Activated CD4-positive, alpha-beta memory T cell treated with anti-CD3 and anti-CD28 coated beads for 36 hours (primary cell): ENCODE results near the gene CRTAC1. TPM values are rescaled to one million over a fixed set of nuclear protein-coding genes. Genes with fewer than 3 reads are reported as not detected.

Source experiments
- CTCF ChIA-PET: fragments of 350-600 bp; sonication (Branson Sonifier 250); formaldehyde crosslinking; loops from one replicate; lab custom pipeline; 2021; ENCODE audit warnings: antibody characterized with exemption, inconsistent platforms; lab: Charles Lee
- POLR2A ChIA-PET: fragments of 350-600 bp; sonication (Branson Sonifier 250); formaldehyde crosslinking; loops from one replicate; lab custom pipeline; 2021; ENCODE audit warnings: antibody characterized with exemption; lab: Charles Lee
- DNase-seq: peaks from one replicate; pipeline ENCODE4 v3.0.0-alpha.2; 2020
- H3K27ac Mint-ChIP-seq: one replicate; pipeline ENCODE4 v1.8.0; 2021; ENCODE audit warnings: mixed read lengths
- H3K27me3 Mint-ChIP-seq: one replicate; pipeline ENCODE4 v1.8.0; 2021; ENCODE audit warnings: mixed read lengths
- H3K36me3 Mint-ChIP-seq: one replicate; pipeline ENCODE4 v1.8.0; 2021; ENCODE audit warnings: mixed read lengths
- H3K4me1 Mint-ChIP-seq: one replicate; pipeline ENCODE4 v1.8.0; 2021; ENCODE audit warnings: low read depth, mixed read lengths
- H3K4me3 Mint-ChIP-seq: one replicate; pipeline ENCODE4 v1.8.0; 2021; ENCODE audit warnings: mild to moderate bottlenecking, mixed read lengths
- H3K9me3 Mint-ChIP-seq: one replicate; pipeline ENCODE4 v1.8.0; 2021; ENCODE audit warnings: mixed read lengths
- intact Hi-C: fragments of 100-400 bp; cut with micrococcal nuclease; formaldehyde crosslinking; loops from one replicate; pipeline ENCODE4 v1.15.1; 2023
- total RNA-seq, 2 experiments: library from RNA; stranded (reverse); gene quantifications; one replicate each; pipeline ENCODE4 v1.2.3, GENCODE V29; 2021

The CRTAC1 gene
- total RNA-seq, 2 experiments from 2014 or later, result not detected

- Mint-ChIP-seq H3K4me3 (no peak overlapping the region), H3K27me3 (peaks cover 50% of the 10 kb centered on the region), H3K27ac (no peak overlapping the region), H3K36me3 (no peaks in the 10 kb centered on the region), H3K4me1 (peaks cover 4% of the 10 kb centered on the region), H3K9me3 (no peaks in the 10 kb centered on the region)
- ChIA-PET POLR2A (no interaction called here), CTCF (interaction anchor here (0.8 to 3.1 kb wide), 17 partner anchors 8 to 346 kb away, joined by 3 to 42 read pairs (median 4); no protein-coding TSS in a partner anchor)
- intact Hi-C loops, result loop anchor here (5.0 to 10.0 kb wide), 2 partner anchors 116 to 233 kb away; no protein-coding TSS in a partner anchor
- peak; percentile 74 for DNase-seq
These were observed 2.2 kb downstream of the CRTAC1 start for GRCh38 chr10:98028168-98028770.

DNA sequence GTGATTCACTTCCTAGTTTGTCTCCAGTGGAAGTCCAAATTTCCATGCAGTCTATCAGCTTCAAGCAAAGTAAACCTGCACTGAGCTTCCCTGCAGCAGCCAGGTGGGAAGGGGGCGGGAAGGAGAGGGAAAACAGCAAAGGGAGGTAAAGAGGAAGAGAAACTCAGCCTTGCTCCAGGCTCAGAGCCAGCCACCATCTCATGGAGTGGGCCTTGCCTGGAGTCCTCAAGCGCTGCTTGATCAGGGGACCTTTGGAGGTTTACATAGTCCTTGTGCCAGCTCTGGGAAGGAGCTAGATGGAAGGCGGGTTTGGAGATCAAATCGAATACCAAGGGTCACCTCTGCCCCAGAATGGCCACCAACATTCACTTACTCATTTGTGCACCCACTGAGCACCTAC lies 7.4 kb downstream of the CRTAC1 start:
- peaks cover 14% of the 10 kb centered on the region for H3K27me3 Mint-ChIP-seq

DNA sequence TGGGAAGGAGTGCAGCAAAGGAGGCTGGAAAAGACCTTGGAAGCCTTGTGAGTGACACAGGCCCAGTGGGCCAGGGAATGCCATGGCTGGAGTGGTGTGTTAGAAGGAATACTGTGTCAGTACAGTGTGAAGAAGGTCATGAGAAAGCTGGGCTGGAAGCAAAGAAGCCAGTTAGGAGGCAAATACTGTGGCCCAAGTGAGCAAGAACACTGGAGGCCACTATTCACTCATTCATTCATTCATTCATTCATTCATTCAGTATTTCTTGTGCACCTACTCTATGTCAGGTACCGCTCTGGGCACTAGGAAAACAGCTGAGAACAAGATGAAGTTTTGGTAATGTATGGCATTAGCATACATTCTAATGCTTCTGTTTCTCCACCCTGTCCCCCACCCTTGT lies 9.6 kb downstream of the CRTAC1 start:
- H3K27ac Mint-ChIP-seq, result no peak overlapping the region
- H3K4me1 Mint-ChIP-seq, result no peaks in the 10 kb centered on the region
- H3K4me3 Mint-ChIP-seq, result no peak overlapping the region
- CTCF ChIA-PET, result interaction anchor here (0.6 to 2.8 kb wide), 3 partner anchors 20 to 106 kb away, joined by 3 to 7 read pairs (median 3); no protein-coding TSS in a partner anchor
- intact Hi-C loops, result loop anchor here (10.0 kb wide), 1 partner anchor 226 kb away; no protein-coding TSS in a partner anchor
- H3K27me3 Mint-ChIP-seq, result peaks cover 12% of the 10 kb centered on the region
- H3K9me3 Mint-ChIP-seq, result no peaks in the 10 kb centered on the region
- H3K36me3 Mint-ChIP-seq, result no peaks in the 10 kb centered on the region
- POLR2A ChIA-PET, result no interaction called here
- no peak for DNase-seq

More for the DNA sequence above, 7.4 kb downstream of the CRTAC1 start:
- no peaks in the 10 kb centered on the region for H3K36me3 Mint-ChIP-seq
- no peaks in the 10 kb centered on the region for H3K4me1 Mint-ChIP-seq
- ChIA-PET POLR2A (no interaction called here), CTCF (interaction anchor here (1.0 kb wide), 1 partner anchor 108 kb away, joined by 3 read pairs; no protein-coding TSS in a partner anchor)
- no peak overlapping the region for H3K4me3 Mint-ChIP-seq
- DNase-seq, result no peak
- intact Hi-C loops, result loop anchor here (10.0 kb wide), 1 partner anchor 228 kb away; no protein-coding TSS in a partner anchor
- H3K9me3 Mint-ChIP-seq, result no peaks in the 10 kb centered on the region
- no peak overlapping the region for H3K27ac Mint-ChIP-seq

GRCh38 chr10:98020254-98020653 lies 10.2 kb downstream of the CRTAC1 start:
- intact Hi-C loops, result loop anchor here (10.0 kb wide), 1 partner anchor 225 kb away; no protein-coding TSS in a partner anchor
- H3K4me3 Mint-ChIP-seq, result no peak overlapping the region
- no peaks in the 10 kb centered on the region for H3K4me1 Mint-ChIP-seq
- no peaks in the 10 kb centered on the region for H3K9me3 Mint-ChIP-seq
- ChIA-PET CTCF (interaction anchor here (0.6 to 2.8 kb wide), 4 partner anchors 21 to 279 kb away, joined by 3 to 7 read pairs (median 3); no protein-coding TSS in a partner anchor), POLR2A (no interaction called here)
- H3K27ac Mint-ChIP-seq, result no peak overlapping the region
- peaks cover 14% of the 10 kb centered on the region for H3K27me3 Mint-ChIP-seq
- no peaks in the 10 kb centered on the region for H3K36me3 Mint-ChIP-seq
- no peak for DNase-seq

DNA sequence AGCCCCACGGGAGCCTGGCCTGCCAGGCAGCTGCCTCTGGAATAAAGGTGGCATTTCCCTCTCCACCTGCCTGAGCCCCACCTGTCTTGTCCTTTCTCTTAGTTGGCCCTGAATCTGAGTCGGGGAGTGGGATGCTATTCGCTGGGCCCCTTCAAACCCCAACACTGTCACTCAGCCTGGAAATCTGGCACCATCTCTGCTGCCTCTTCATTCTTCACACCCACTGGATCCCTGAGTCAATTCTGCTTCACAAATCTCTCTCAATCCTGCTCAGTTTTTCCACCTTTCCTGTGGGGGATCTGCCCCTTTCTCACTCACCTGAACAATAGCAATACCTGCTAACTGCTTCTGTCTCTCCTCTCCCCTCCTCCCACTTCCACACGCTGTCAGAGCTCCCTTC lies 10.6 kb downstream of the CRTAC1 start:
- Mint-ChIP-seq H3K9me3 (no peaks in the 10 kb centered on the region), H3K4me1 (no peaks in the 10 kb centered on the region), H3K4me3 (no peak overlapping the region), H3K27ac (no peak overlapping the region), H3K36me3 (no peaks in the 10 kb centered on the region), H3K27me3 (peaks cover 14% of the 10 kb centered on the region)
- no peak for DNase-seq
- ChIA-PET POLR2A (no interaction called here), CTCF (interaction anchor here (0.6 to 2.8 kb wide), 5 partner anchors 8 to 280 kb away, joined by 3 to 7 read pairs (median 5); no protein-coding TSS in a partner anchor)
- intact Hi-C loops, result loop anchor here (10.0 kb wide), 1 partner anchor 225 kb away; no protein-coding TSS in a partner anchor

- CTCF ChIA-PET, result interaction anchor here (1.7 to 1.8 kb wide), 2 partner anchors 11 to 19 kb away, joined by 4 to 7 read pairs; no protein-coding TSS in a partner anchor
- POLR2A ChIA-PET, result interaction anchor here (0.6 kb wide), 1 partner anchor 278 kb away, joined by 3 read pairs; no protein-coding TSS in a partner anchor
- H3K9me3 Mint-ChIP-seq, result no peaks in the 10 kb centered on the region
- H3K27ac Mint-ChIP-seq, result no peak overlapping the region
- intact Hi-C loops, result no loop called here
- H3K27me3 Mint-ChIP-seq, result peaks cover 18% of the 10 kb centered on the region
- H3K36me3 Mint-ChIP-seq, result no peaks in the 10 kb centered on the region
- no peak overlapping the region for H3K4me3 Mint-ChIP-seq
- no peaks in the 10 kb centered on the region for H3K4me1 Mint-ChIP-seq
- DNase-seq, result no peak
These were observed 13.5 kb downstream of the CRTAC1 start for GRCh38 chr10:98016772-98017475.

GRCh38 chr10:98013776-98014175 lies 16.6 kb downstream of the CRTAC1 start:
- intact Hi-C loops, result no loop called here
- Mint-ChIP-seq H3K36me3 (no peaks in the 10 kb centered on the region), H3K4me3 (no peak overlapping the region), H3K4me1 (no peaks in the 10 kb centered on the region), H3K27ac (no peak overlapping the region), H3K27me3 (peaks cover 27% of the 10 kb centered on the region), H3K9me3 (no peaks in the 10 kb centered on the region)
- DNase-seq, result no peak
- CTCF ChIA-PET, result interaction anchor here (0.7 to 2.4 kb wide), 3 partner anchors 14 to 99 kb away, joined by 3 to 9 read pairs (median 4); no protein-coding TSS in a partner anchor
- POLR2A ChIA-PET, result no interaction called here

DNA sequence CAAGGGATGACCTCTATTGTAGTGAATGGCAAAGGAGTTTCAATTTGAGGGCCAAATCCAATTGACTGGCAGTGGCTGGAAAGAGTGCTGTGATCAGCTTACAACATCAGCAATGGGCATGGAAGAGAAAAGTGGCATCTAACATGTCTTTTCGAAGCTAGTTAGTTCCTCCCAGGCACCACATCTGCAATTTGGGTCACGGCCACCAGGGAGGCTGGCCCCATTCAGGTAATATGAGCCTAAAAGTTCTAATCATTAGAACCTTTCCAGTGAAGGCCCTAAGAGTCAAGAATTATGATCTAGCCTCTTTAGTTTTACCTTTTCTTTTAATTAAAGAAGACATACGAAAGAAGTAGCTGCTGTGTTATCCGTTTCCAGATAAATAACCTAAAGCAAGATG lies 17.3 kb downstream of the CRTAC1 start:
- H3K9me3 Mint-ChIP-seq, result no peaks in the 10 kb centered on the region
- no peak overlapping the region for H3K4me3 Mint-ChIP-seq
- POLR2A ChIA-PET, result no interaction called here
- CTCF ChIA-PET, result interaction anchor here (1.3 to 2.4 kb wide), 2 partner anchors 15 to 28 kb away, joined by 4 to 9 read pairs; no protein-coding TSS in a partner anchor
- no peak overlapping the region for H3K27ac Mint-ChIP-seq
- H3K27me3 Mint-ChIP-seq, result peaks cover 28% of the 10 kb centered on the region
- no peaks in the 10 kb centered on the region for H3K4me1 Mint-ChIP-seq
- DNase-seq, result no peak
- H3K36me3 Mint-ChIP-seq, result no peaks in the 10 kb centered on the region
- intact Hi-C loops, result no loop called here

DNA sequence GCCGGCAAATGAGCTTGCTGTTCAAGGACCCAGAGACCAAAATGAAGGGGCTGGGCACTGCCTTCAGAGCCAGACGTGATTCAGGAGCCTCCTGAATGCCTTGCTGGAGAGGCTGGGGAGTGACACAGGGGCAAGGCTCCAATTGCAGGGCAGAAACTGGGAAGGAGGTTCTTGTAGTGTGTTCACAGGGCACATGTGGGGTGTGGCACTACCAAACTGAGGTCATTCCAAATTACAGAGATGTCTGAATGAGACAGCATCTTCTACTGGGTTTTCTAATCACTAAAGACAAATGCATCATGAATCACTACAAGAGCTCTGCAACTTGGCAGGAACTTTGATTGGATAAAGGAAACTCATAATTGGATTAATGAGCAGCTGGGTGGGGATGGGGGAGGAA lies 17.8 kb downstream of the CRTAC1 start:
- Mint-ChIP-seq H3K4me3 (no peak overlapping the region), H3K4me1 (no peaks in the 10 kb centered on the region), H3K27ac (no peak overlapping the region), H3K9me3 (no peaks in the 10 kb centered on the region), H3K27me3 (peaks cover 30% of the 10 kb centered on the region), H3K36me3 (no peaks in the 10 kb centered on the region)
- ChIA-PET POLR2A (no interaction called here), CTCF (interaction anchor here (2.4 kb wide), 1 partner anchor 16 kb away, joined by 9 read pairs; no protein-coding TSS in a partner anchor)
- intact Hi-C loops, result no loop called here
- no peak for DNase-seq

DNA sequence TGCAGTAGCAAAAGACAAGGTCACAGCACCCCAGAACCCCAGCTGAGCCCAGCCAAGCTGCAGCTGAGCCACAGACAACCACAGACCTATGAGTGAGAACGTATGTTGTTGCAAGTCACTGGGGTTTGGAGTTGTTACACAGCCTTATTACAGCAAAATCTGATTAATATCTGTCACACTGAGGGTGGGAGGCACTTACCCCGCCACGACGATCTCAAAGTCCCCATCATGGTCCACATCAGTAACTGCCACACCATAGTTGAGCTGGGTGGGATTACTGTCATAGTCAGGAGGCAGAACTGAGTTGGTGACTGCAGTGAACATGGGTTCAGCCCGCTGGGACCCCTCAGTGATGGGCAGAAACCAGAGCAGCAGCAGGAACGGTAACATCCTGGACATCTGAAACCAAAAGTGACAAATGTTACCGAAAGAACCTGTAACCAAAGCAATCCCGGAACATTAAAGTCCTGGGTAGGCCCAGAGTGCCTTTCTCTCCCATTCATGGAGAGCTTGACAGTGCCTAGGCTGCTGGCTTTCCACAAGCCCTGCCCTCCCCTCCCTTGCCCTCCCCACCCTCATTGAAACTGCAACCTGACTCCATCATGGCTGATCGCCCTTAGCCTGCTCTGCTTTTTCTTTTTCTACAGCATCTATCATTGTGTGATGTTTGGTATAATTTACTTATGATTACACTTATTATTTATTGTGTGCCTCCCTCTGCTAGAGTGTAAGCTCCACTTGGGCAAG lies 19.3 kb downstream of the CRTAC1 start:
- ChIA-PET CTCF (interaction anchor here (1.0 to 1.2 kb wide), 2 partner anchors 17 to 96 kb away, joined by 3 read pairs; no protein-coding TSS in a partner anchor), POLR2A (no interaction called here)
- no peak overlapping the region for H3K27ac Mint-ChIP-seq
- no peaks in the 10 kb centered on the region for H3K9me3 Mint-ChIP-seq
- H3K27me3 Mint-ChIP-seq, result peaks cover 32% of the 10 kb centered on the region
- DNase-seq, result no peak
- intact Hi-C loops, result no loop called here
- no peaks in the 10 kb centered on the region for H3K4me1 Mint-ChIP-seq
- H3K4me3 Mint-ChIP-seq, result no peak overlapping the region
- no peaks in the 10 kb centered on the region for H3K36me3 Mint-ChIP-seq

DNA sequence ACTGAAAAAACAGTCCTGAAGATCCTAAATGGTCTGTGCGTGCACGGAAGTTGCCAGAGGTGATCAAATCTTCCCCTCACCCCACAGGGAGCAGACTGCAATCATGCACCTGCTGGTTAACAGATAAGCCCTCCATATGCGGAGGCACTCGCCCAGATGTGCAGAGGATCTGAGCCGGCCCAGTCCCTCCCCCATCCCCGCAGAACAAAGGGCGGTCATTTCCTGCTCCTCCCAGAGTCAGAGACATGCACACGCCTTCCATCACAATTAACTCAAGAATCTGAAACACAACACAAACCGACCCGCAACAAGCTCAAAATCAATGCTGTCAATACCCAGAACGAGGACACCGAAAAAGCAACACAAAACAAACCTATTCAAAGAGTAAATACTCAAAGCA lies 24.2 kb downstream of the CRTAC1 start:
- Mint-ChIP-seq H3K27ac (no peak overlapping the region), H3K36me3 (no peaks in the 10 kb centered on the region), H3K4me1 (no peaks in the 10 kb centered on the region), H3K9me3 (no peaks in the 10 kb centered on the region), H3K27me3 (peaks cover 20% of the 10 kb centered on the region), H3K4me3 (no peak overlapping the region)
- ChIA-PET CTCF (no interaction called here), POLR2A (no interaction called here)
- intact Hi-C loops, result no loop called here
- DNase-seq, result no peak
